ENCODE data around the gene TRIM14. TPM values are rescaled to one million over a fixed set of nuclear protein-coding genes. Genes with fewer than 3 reads are reported as not detected.

The TRIM14 gene
- total and polyA plus RNA-seq, 2 of the 4 experiments (the other 2 are of a cell fraction) = 3.0 to 8.5 TPM

- no peak for ATAC-seq (ENCODE audit: low read depth)
- ChIA-PET CTCF (interaction anchor here (0.6 to 1.1 kb wide), 2 partner anchors 147 to 653 kb away, joined by 3 read pairs; no protein-coding TSS in a partner anchor), POLR2A (ENCODE audit: unreplicated experiment) (interaction anchor here (0.5 kb wide), 1 partner anchor 137 kb away, joined by 3 read pairs; no protein-coding TSS in a partner anchor)
- Histone ChIP-seq H4K5ac (ENCODE audit: low read depth, low read length) (peak overlapping the region; percentile 28), H3K4me1 (ENCODE audit: control insufficient read depth, insufficient read depth, low read length) (peaks cover 3% of the 10 kb centered on the region), H3K4ac (ENCODE audit: low read depth, low read length) (peak overlapping the region; percentile 6), H2AFZ (replicated peaks; ENCODE audit: low read length, poor library complexity) (peak overlapping the region; percentile 93), H2AK9ac (replicated peaks; ENCODE audit: low read depth, low read length, poor library complexity) (peak overlapping the region; percentile 94), H3K23ac (ENCODE audit: low read depth, low read length) (peak overlapping the region; percentile 85), H3K79me1 (ENCODE audit: low read depth in 1 of 2, low read length in 2 of 2) (peaks cover 25 to 44% of the 10 kb centered on the region in 2 experiments; a peak in 3 of 4 replicates), H3K56ac (ENCODE audit: extremely low read depth, insufficient read depth, low read length) (peak overlapping the region; percentile 73), H2BK20ac (ENCODE audit: low read depth, low read length) (no peak overlapping the region), H3K27me3 (ENCODE audit: control insufficient read depth, insufficient read depth, low read length) (no peaks in the 10 kb centered on the region), H4K91ac (ENCODE audit: insufficient read depth, low read depth, low read length) (peak overlapping the region; percentile 36; the same call in 1 of the 2 replicates), H3K9ac (ENCODE audit: low read depth, low read length) (peak overlapping the region; percentile 91), H3K4me2 (ENCODE audit: low read depth, low read length) (peak overlapping the region; percentile 83), H2AK5ac (ENCODE audit: low read depth, low read length) (peak overlapping the region; percentile 22; the same call in 1 of the 2 replicates), H3K14ac (replicated peaks; ENCODE audit: low read depth, low read length) (peak overlapping the region; percentile 15), H4K20me1 (ENCODE audit: insufficient read depth, low read length) (peaks cover 18% of the 10 kb centered on the region; the same call in 1 of the 2 replicates), H3K36me3 (ENCODE audit: control insufficient read depth, insufficient read depth, low read length) (peaks cover 11% of the 10 kb centered on the region), H2BK120ac (ENCODE audit: low read depth, low read length) (peak overlapping the region; percentile 0; the same call in 1 of the 2 replicates), H3K4me3 (ENCODE audit: insufficient read depth, low read depth, low read length) (peak overlapping the region; percentile 88), H2BK15ac (ENCODE audit: low read depth, low read length) (no peak overlapping the region), H3K9me3 (ENCODE audit: control insufficient read depth, insufficient read depth, low read length) (no peaks in the 10 kb centered on the region), H3K18ac (ENCODE audit: low read depth, low read length) (peak overlapping the region; percentile 46), H3K9me1 (ENCODE audit: insufficient read depth, low read length) (peaks cover 12% of the 10 kb centered on the region), H4K8ac (ENCODE audit: low read depth in 2 of 2, low read length in 2 of 2) (peak overlapping the region; percentile 12 to 29; a peak in 2 of 4 replicates), H2BK5ac (ENCODE audit: low read depth, low read length, poor library complexity, severe bottlenecking) (peak overlapping the region; percentile 71), H3K27ac (ENCODE audit: insufficient read depth, low read length) (peak overlapping the region; percentile 84)
- 0 out of 2 replicates have a peak, but pooled peaks have one; percentile 9 for TF ChIP-seq MXI1 (IDR thresholded peaks at IDR 0.05; ENCODE audit: borderline replicate concordance, low read depth, low read length)
- no peak for TF ChIP-seq FOS (IDR thresholded peaks at IDR 0.05; ENCODE audit: low read depth, low read length)
- WGBS, 2 experiments (ENCODE audit: extremely low coverage in 2 of 2, insufficient read length in 1 of 2) = no CpG with 5 or more reads among the region's 14 CpGs
- dilution Hi-C loops (cut with HindIII; ENCODE audit: low sequenced_read_pairs, unreplicated experiment) = no loop called here
- BruUV-seq (replicated peaks) = no TSS peak
- in situ Hi-C loops (cut with MboI; ENCODE audit: low sequenced_read_pairs) = no loop called here
- intact Hi-C loops (cut with micrococcal nuclease) = loop anchor here (2.0 kb wide), 1 partner anchor 74 kb away; the partner anchor contains the start of gene ANP32B
- DNase-seq = no peak
These were observed 61.8 kb downstream of the TRIM14 start for GRCh38 chr9:98057138-98057799.

Measured in IMR-90 (cell line).